Epithelial cell of prostate (primary cell): ENCODE measurements around the gene DEPDC1.
"Not testable (repeated sequence)": the region's sequence is repeated elsewhere in the genome, so short reads cannot be mapped to it uniquely, and the experiment has no call there.

Source experiments
- DNase-seq: peaks from one replicate; pipeline ENCODE4 v3.0.0-alpha.2; 2011; ENCODE audit warnings: low read depth, low spot score
- H3K27ac ChIP-seq: fragments of 450-650 bp; 2 replicates; pipeline ENCODE4 v1.5.1; 2017; ENCODE audit warnings: mild to moderate bottlenecking

The DEPDC1 gene

DNA sequence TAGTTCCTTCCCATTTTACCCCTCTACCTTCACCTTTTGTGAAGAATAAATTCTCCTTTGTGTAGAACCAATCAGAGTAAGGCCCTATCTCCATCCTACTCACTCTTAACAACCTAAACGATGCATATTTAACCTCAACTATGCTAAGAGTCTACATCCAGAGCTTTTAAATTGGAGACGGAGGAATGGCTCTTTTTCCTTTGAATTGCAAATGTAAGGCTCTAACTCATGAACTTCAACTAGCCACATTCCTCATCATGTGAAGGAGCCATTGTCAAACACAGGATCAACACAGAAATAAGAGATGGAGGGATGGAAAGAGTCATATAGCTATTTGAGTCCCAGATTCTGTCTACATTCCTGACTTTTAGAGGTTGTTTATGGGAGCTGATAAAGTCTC lies 18.2 kb downstream of the DEPDC1 start:
- DNase-seq = no peak
- no peak overlapping the region for H3K27ac ChIP-seq

DNA sequence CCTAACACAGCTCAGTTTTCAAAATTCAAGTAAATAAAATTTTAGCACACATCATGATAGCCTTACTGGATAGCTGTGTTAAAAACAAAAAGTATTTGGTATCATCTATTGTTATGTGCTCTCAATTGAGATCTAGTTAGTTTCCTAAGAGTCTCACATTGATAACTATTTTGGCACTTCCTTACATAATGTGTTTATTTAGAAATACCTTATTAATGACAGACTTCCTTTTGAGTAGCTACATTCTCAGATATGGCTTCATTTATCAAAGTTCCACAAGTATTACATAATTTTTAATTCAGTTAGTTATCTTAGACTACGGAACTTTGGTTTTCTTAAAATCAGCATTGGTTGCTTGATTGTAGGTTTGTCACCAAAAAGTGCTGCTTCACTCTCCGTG lies 20.3 kb downstream of the DEPDC1 start:
- DNase-seq, H3K27ac ChIP-seq: not testable (repeated sequence)

DNA sequence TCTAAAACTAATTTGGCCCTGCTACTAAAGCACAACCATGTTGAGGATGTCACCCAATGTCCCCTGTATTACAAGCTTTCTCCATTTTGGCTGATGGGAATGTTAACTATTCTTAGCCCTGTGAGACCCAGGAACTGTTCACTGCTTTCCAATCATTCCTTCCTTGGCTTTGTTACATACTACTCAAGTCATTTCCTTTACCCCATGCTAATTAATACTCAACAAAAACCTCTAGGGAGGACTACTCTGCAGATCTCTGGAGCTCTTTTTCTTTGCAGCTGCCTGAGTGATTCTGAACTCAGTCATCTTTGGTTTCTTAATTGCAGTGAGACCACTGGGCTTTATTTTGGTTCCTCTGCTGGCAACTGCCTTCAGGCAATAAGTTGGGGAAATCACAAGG lies 23.8 kb downstream of the DEPDC1 start:
- no peak for DNase-seq

DNA sequence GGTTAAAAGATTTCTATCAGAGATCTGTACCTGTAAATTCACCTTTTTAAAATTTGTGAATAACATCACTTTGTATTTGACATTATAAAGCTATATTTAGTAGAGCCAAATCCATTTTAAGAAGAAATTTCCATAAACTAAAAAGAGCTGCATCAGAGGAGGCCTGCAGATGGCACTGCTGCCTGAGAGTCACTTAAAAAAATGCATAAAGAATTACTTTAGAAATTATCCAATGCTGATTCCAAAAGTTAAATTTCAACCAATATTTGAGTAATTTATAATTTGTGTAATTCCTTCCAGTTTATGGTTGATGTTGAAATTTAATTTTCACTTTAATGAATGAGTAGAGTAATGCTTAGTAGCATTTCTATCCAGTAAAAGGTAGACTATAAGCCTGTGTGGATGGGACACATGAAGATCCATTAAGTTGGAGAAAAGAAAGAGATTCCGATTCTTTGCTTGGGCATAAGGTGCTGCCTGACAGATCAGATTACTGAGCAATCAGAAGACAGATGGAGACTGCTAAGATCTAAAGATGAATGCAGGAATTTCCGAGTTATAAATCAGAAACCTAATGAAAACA lies 26.4 kb downstream of the DEPDC1 start:
- no peak for DNase-seq
- H3K27ac ChIP-seq = no peak overlapping the region

More for the DNA sequence above, 23.8 kb downstream of the DEPDC1 start:
- H3K27ac ChIP-seq = no peak overlapping the region

- H3K27ac ChIP-seq = no peak overlapping the region
- DNase-seq = no peak
These were observed 32.0 kb downstream of the DEPDC1 start for GRCh38 chr1:68464891-68465290.

- no peak for DNase-seq
- no peak overlapping the region for H3K27ac ChIP-seq
These were observed 35.9 kb downstream of the DEPDC1 start for GRCh38 chr1:68460935-68461334.

- no peak overlapping the region for H3K27ac ChIP-seq
- no peak for DNase-seq
These were observed 37.1 kb downstream of the DEPDC1 start for GRCh38 chr1:68459796-68460195.

- H3K27ac ChIP-seq = no peak overlapping the region
- no peak for DNase-seq
These were observed 37.8 kb downstream of the DEPDC1 start for GRCh38 chr1:68459091-68459490.

- no peak for DNase-seq
These were observed 40.7 kb downstream of the DEPDC1 start for GRCh38 chr1:68456202-68456601.

GRCh38 chr1:68454534-68454933 lies 42.3 kb downstream of the DEPDC1 start:
- no peak for DNase-seq
- H3K27ac ChIP-seq = no peak overlapping the region

More at GRCh38 chr1:68456202-68456601, 40.7 kb downstream of the DEPDC1 start:
- no peak overlapping the region for H3K27ac ChIP-seq

DNA sequence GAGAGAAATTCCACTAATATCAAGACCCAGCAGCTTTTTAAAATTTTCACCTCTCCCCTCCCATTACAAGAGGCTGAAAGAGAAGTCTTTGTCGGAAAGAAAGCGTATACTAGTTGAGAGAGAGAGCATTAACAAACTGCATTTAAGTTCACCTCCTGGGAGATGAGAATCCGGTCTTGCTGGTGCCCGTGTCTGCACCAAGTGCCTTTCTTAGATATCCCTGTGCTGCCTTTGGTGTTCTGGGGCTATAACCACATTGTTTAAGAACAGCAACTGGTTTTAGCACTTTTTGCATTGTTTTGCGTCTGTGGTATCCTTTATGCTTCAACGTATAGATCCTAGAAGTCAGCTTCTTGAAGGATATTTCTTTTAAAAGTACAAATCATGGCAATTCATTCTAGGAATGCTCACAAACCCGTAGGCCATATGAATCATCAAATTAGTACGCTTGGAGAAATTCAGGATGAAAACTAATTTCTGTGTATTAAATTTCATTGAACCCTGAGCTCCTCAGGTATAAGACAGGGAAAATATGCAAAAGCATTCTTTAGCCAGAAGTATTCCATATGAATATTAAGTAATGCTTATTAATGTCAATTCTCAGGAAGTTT lies 43.7 kb downstream of the DEPDC1 start:
- no peak overlapping the region for H3K27ac ChIP-seq
- no peak for DNase-seq

DNA sequence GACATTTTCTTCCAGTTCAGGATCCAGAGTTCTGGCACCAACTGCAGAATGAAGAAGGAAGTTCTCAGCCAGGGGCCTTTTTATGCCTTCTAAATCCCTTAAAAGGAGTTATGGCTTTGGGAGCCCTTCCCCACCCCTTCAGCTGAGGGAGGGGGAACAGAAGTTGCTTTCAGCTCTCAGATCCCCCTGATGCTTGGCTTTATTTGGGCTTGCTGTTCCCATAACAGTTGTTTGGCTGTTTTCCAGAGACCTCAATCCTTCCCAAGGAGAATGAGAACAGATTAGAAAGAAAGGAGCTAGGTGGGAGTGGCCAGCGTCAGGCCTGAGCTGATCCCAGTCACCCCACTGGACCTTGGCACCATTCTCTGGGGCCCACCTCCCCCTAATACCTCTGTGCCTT lies 47.0 kb downstream of the DEPDC1 start, which contains the start of gene RPE65:
Gene RPE65 (minus strand): TSS at position 54 of the 400 bp plus-strand sequence. CDS start 49 bp downstream, at position 5.
- DNase-seq = no peak
- no peak within 1 kb of the TSS for H3K27ac ChIP-seq

DNA sequence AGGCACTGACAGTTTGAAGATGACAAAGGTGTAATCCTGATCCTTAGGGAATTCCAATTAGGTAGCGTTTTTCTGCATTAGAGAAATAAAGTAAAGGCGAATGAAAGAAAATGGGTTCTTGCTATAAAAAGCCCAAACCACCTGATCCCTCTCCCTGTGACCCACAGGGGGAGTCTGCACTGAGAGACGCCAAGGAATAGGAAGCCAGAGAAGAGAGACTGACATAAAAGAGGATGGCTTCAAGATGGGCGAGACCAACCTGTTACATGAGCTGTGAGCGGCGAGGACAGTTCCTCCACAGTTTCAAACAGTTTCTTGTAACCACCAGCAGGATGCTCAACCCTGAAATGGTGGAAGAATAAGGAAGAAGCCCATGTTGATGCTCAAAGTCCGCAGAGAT lies 48.5 kb downstream of the DEPDC1 start:
- no peak overlapping the region for H3K27ac ChIP-seq
- DNase-seq = no peak

- DNase-seq = no peak
- no peak overlapping the region for H3K27ac ChIP-seq
These were observed 51.2 kb downstream of the DEPDC1 start for GRCh38 chr1:68445709-68446108.

- DNase-seq = peak; percentile 64
- H3K27ac ChIP-seq = no peak overlapping the region
These were observed 53.9 kb downstream of the DEPDC1 start for GRCh38 chr1:68442822-68443556.

DNA sequence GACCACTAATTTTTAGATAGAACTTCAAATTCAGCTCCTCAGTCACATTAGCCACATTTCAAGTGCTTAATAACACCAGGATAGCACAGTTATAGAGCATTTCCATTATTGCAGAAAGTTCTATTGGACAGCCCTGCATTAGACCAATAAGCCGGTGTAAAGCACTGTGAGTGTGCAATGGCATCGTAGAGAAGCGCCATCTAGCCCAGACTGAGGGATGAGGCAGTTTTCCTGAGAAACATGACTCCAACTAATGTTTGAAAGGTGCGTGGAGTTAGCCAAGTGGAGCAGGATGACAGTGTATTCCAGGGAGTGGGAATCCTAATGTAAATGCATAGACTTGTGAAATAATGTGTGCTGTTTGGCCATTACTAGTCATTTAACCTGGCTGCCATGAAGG lies 54.9 kb downstream of the DEPDC1 start:
- DNase-seq = no peak
- no peak overlapping the region for H3K27ac ChIP-seq

DNA sequence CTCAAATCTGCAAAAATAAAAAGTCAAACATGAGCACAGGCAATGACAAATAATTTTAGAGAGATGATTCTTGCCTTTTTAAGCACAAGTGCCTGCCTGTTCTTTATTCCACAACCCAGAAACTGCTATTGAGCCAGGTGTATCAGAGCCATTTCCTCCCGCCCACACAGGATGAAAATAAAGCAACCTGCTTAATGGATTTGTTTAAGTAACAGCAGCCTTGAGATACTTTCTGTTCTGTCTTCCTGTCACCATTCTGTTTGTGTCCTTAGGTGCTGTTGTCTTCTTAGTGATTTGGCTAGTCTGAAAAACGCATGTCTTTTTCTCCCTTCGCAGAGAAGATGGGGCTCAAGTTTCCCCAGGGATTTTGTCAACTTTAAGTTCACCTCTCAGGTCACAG lies 58.6 kb downstream of the DEPDC1 start:
- DNase-seq = no peak
- H3K27ac ChIP-seq = no peak overlapping the region

GRCh38 chr1:68433395-68433794 lies 63.5 kb downstream of the DEPDC1 start:
- no peak overlapping the region for H3K27ac ChIP-seq
- no peak for DNase-seq

DNA sequence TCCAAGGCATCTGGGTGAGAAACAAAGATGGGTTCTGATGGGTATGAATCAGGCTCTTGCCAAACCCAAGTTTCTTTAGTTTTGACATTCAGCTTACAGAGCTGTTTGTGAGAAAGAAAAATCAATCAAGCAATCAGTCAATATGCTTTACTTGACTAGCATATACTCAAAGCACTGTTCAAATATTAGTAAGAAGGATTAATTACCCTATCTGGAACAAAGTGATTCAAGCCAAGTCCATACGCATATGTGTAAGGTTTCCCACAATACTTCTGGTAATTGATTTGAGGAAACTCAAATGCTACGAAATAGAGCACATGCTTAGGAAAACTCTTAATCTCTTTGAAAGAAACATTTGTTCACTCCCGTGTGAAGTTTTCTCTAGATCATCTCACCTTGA lies 65.8 kb downstream of the DEPDC1 start:
- H3K27ac ChIP-seq = no peak overlapping the region

DNA sequence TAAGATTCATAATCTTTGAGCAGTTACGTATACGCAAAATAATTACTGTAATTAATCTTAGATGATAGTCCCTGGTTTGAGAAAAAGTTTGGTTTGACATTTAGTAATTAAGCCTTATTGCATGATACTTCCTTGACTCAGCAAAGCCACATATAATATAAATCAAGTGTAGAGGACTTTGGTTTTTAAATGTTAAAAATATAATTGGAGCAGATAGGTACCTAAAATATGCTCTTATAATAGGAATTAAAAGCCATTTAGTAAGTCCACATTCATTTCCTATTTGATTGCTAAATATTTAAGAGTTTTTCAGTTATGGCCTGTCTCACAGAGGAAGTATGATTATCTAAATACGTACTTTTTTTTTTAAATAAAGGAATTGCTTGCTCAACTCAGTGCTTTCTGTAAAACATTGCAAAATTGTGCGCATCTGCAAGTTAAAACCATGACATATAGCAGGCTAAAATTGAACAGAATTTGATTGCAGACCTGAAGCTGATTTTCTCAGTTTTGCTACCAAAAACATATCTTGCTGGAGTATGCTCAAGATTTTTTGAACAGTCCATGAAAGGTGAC lies 67.6 kb downstream of the DEPDC1 start:
- no peak overlapping the region for H3K27ac ChIP-seq
- DNase-seq = no peak

More for the DNA sequence above, 65.8 kb downstream of the DEPDC1 start:
- DNase-seq = no peak

- H3K27ac ChIP-seq = no peak overlapping the region
- no peak for DNase-seq
These were observed 70.3 kb downstream of the DEPDC1 start for GRCh38 chr1:68426594-68426993.
